GM21619 (cell line): ENCODE data around the gene ZCWPW1.
"Not testable (repeated sequence)": the region's sequence is repeated elsewhere in the genome, so short reads cannot be mapped to it uniquely, and the experiment has no call there.

ENCODE experiments used
- ATAC-seq: cut with Tn5 transposase; IDR thresholded peaks from one replicate; pipeline ENCODE4 v1.9.1; 2021; ENCODE audit not compliant: unreplicated experiment

ZCWPW1 gene

GRCh38 chr7:100356416-100357068 is 72.0 kb downstream of the ZCWPW1 start:
- no peak for ATAC-seq

- ATAC-seq, result no peak
These were observed 74.7 kb downstream of the ZCWPW1 start for GRCh38 chr7:100353685-100354330.

GRCh38 chr7:100352984-100353684 is 75.4 kb downstream of the ZCWPW1 start:
- ATAC-seq, result no peak

- ATAC-seq, result not testable (repeated sequence)
These were observed 76.2 kb downstream of the ZCWPW1 start for GRCh38 chr7:100352230-100352781.

GRCh38 chr7:100351657-100352058 is 76.8 kb downstream of the ZCWPW1 start:
- no peak for ATAC-seq
